GM18868 (cell line): ENCODE data around the gene CDC73.
"Not testable (repeated sequence)": the region's sequence is repeated elsewhere in the genome, so short reads cannot be mapped to it uniquely, and the experiment has no call there.

Experiments used
- ATAC-seq: cut with Tn5 transposase; IDR thresholded peaks from one replicate; pipeline ENCODE4 v1.9.1; 2021; ENCODE audit warnings: mild to moderate bottlenecking, moderate library complexity; ENCODE audit not compliant: unreplicated experiment

Gene CDC73

DNA sequence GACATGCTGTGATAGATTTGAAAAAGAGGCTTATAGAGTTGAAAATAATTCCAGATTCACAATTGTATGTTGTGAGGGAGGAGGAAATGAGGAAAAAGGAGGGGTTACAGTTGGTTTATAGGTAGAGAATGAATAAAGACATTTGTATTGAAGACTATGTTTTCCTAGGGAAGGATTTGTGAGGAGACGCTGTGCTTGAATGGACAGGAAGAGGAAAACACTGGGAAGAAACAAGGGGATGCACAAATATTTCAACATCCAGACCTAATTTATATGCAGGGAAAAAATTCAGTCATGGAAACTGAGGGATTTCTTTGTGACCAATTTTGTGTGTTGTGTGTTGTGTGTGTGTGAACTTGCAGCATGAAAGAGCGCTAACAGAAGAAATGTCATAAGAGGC lies 157.1 kb downstream of the CDC73 start:
- ATAC-seq = no peak

GRCh38 chr1:193281894-193282293 lies 160.1 kb downstream of the CDC73 start:
- ATAC-seq = no peak

- ATAC-seq = peak; percentile 28
Observed at GRCh38 chr1:193283016-193283415, 161.2 kb downstream of the CDC73 start.

GRCh38 chr1:193284219-193284618 lies 162.4 kb downstream of the CDC73 start:
- ATAC-seq = no peak

- no peak for ATAC-seq
Observed at GRCh38 chr1:193285641-193286040, 163.8 kb downstream of the CDC73 start.

DNA sequence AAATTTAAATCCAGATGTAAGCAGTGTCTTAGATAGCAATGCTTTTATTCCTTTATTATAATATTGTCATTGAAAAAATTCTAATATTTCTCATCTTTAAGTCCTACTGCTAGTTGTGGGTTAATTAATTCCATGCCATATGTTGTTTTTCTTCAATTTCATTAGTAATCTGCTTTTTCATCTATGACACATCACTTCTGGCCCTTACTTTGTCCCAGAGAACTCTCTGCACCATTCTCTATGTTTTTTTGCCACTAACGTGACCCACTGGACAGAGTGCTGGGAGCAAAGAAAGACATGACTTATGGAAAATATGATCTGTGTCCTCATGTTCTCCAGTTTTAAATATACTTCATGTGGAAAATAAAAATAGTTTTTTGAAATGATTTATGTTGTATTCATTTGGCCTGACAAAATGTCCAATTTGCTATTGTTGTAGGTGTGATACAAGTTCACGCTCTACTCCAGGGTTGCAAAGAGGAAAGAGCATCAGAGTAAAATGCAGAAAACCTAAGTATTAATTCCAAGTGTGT lies 166.8 kb downstream of the CDC73 start:
- ATAC-seq = not testable (repeated sequence)

GRCh38 chr1:193293726-193294125 lies 171.9 kb downstream of the CDC73 start:
- ATAC-seq = no peak

DNA sequence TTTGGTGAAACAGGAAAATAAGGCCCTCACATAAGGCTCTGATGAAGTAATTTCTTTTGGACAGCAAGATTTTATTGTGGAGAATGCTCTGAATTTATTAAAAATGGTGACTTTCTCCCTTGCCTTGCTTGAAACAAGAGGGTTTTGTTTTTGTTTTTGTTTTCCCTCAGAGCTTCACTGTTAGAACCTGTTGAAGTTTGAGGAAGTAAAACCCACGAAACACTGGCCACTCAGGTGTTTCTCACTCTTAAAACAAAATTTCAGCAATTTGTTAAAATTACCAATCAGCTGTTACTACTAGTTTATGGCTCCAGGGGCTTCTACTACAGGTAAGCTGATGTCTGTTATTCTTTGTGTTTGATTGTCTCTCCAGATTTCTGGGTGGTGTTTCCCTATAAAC lies 177.2 kb downstream of the CDC73 start:
- ATAC-seq = peak; percentile 47

- no peak for ATAC-seq
Observed at GRCh38 chr1:193301746-193302145, 179.9 kb downstream of the CDC73 start.

- ATAC-seq = no peak
Observed at GRCh38 chr1:193303849-193304248, 182.0 kb downstream of the CDC73 start.
